NCI-H82 (cell line): Measurements from ENCODE around the gene ACP3.

Experiments
- DNase-seq: peaks from one replicate; lab custom pipeline; 2025; lab: John Stamatoyannopoulos, UW

The ACP3 gene

DNA sequence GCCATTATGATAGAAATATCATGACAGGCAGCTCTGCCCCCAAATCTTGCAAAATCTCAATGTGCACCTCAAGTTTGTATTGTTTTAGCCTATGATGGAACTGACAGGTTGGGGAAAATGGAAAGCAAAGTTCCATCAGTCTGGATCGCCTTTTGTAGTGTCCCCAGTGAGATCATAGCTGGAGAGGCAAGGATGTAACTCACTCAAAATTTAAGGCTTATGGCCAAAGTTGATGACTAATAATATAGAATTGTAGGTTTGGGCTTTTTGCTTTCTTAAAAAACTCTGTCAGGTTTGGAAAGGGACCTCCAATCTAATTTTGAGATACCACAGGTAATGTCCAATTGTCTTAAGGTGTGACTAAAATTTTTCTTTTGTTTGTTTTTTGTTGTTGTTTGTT, 1.4 kb upstream of the ACP3 start:
- no peak for DNase-seq

DNA sequence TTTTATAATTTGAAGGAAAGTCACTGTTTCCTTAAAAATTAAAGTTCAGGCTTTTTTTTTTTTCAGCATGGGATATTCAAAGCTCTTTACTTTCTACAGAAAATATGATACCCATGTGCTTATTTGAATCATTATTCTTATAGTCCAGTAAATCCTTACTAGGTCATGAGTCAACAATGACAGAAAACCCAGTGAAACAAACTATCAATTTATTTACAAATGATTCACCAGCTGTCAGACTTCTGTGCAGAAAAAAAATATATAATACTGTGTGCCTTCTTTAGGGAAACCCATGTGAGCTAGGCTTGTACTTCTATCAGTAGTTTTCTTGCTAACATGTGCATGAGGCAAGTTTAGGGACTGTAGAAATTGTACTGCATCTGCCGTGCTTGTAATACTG, 1.2 kb downstream of the ACP3 start:
- DNase-seq: peak; percentile 38

DNA sequence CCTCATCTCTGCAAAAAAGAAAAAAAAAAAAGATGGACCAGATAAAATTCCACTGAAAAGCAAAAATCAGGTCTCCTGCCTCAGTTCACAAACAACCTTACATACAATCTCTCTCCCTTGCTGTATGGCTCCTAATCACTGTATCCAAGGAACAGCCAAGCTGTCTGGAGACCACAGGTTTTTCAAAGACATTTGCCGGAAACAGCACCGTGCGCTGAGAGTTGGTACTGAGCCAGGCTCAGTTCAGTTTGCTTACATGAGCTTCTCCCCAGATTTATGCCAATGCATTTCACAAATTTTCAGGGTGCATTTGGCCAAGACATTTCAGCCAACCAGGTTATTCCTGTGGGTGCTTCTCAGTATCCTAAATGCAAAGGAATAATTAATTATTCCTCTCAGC, 4.1 kb downstream of the ACP3 start:
- DNase-seq: no peak

GRCh38 chr3:132325103-132325606, 7.9 kb downstream of the ACP3 start:
- DNase-seq: no peak

GRCh38 chr3:132325634-132326033, 8.4 kb downstream of the ACP3 start:
- DNase-seq: no peak

DNA sequence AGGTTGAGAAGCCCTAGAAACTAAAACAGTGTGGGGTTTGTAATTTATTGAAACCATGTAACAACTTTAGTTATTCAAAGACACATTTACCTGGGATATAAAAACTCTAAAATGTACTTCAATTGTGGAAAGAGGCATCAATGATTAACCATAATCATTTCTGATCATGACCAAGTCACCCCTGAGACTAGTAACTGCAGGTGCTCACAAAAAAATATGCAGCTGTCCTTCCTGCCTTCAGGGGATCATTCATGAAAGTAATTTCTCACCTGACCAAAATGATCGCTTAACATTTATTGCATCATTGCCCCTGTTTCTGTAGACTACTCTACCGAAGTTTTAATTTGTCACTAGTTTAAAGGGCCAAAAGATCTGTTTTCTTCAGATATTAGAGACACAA, 9.0 kb downstream of the ACP3 start:
- no peak for DNase-seq

GRCh38 chr3:132332082-132332481, 14.9 kb downstream of the ACP3 start:
- DNase-seq: no peak

GRCh38 chr3:132332508-132332907, 15.3 kb downstream of the ACP3 start:
- DNase-seq: no peak

GRCh38 chr3:132341746-132342145, 24.5 kb downstream of the ACP3 start:
- no peak for DNase-seq

DNA sequence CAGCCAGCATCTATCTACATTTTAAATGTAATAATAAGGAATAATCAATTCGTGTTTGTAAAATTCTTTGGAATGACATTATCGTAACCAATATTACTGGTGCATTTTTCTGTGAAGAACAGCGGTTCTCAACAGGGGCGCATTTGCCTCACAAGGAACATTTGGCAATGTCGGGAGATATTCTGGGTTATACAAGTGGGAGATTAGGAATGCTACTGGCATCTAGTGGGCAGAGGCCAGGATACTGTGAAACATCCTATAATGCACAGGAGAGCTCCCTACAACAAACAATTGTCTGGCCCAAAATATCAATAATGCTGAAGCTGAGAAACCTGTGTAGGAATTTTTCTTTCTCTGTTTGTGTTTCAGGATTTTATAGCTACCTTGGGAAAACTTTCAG, 25.0 kb downstream of the ACP3 start:
- DNase-seq: peak; percentile 33

- no peak for DNase-seq
Measured at GRCh38 chr3:132342610-132343009, 25.4 kb downstream of the ACP3 start.

DNA sequence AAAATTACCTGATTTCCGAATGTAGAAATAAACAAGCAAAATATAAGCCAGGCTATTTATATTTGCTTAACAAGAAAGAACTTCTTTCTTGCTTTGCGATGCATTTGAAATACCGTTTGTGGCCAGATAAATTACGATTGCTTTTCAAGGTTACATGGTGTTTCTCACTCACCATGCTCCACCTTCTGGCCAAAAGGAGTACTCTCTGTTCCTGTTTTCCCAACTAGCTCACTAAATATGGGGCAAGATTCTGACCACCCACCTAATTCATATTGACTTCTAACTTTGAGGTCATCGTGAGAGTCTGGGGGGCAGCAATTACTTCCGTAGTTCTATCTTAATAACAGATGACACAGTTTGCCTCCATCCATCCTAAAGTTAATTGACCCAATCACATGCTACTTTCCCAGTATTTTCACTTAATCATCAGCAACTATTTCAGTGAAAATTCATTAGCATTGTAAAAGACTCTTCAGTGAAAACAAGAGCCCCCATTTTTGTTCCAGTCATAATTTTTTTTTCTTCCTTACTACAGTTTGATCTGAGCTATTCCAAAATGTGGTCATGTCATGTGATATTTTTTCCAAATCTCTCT, 25.9 kb downstream of the ACP3 start:
- peak; percentile 78 for DNase-seq

DNA sequence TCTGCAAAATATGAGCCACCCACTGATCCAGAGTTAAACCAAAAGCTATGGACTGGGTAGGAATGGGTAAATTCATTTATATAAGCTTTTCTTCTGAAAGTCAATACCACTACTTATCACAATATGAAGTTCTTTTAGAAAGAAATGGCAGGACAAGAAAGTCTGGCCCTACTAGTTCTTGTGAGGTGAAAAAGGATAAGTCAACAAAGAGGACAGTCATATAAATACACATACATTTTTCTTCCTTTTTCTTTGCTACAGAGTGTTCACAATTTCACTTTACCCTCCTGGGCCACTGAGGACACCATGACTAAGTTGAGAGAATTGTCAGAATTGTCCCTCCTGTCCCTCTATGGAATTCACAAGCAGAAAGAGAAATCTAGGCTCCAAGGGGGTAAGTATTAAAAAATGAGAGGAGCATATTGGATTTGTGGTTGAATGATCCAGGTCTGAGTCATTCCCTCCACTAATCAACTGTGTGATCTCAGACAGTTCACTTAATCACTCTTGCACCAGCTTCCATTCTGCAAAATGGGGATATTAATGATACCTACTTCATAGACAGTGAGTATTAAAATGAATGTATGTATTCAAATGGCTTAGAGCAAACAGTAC, 27.6 kb downstream of the ACP3 start:
- no peak for DNase-seq

- DNase-seq: no peak
Measured at GRCh38 chr3:132346841-132347736, 29.9 kb downstream of the ACP3 start.

DNA sequence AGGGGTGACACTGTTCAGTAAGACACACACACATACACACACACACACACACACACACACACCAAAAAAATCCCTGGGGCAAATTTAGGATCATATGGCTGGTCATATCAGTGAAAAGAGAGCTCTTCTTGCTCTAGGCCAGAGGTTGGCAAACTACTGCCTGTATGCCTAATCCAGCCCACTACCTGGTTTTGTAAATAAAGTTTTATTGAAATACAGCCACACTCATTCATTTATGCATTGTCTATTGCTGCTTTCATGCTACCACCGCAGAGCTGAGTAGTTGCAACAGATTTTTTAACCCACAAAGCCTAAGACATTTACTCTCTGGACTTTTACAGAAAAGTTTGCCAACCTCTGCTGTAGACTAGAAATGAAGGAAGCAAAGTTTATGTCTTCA, 30.6 kb downstream of the ACP3 start:
- no peak for DNase-seq

DNA sequence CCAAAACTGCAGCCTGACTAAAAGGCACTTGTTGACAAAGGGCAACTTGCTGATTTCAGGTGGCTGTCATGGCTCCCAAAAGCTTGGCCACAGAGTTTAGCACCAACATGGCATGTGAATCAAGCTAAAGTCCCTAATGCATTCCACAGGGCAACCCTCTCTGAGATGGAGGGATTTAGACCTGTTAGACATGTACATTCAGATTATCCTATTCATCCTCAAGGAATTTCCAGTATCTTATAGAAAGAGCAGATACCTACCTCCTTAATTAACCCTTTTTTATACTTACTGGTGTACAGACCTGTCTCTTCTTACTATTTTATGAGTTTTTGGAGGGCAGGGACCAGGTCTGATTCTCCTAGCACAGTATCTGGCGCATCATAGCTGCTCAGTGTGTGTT, 31.3 kb downstream of the ACP3 start:
- DNase-seq: no peak

GRCh38 chr3:132350814-132351213, 33.6 kb downstream of the ACP3 start:
- no peak for DNase-seq

DNA sequence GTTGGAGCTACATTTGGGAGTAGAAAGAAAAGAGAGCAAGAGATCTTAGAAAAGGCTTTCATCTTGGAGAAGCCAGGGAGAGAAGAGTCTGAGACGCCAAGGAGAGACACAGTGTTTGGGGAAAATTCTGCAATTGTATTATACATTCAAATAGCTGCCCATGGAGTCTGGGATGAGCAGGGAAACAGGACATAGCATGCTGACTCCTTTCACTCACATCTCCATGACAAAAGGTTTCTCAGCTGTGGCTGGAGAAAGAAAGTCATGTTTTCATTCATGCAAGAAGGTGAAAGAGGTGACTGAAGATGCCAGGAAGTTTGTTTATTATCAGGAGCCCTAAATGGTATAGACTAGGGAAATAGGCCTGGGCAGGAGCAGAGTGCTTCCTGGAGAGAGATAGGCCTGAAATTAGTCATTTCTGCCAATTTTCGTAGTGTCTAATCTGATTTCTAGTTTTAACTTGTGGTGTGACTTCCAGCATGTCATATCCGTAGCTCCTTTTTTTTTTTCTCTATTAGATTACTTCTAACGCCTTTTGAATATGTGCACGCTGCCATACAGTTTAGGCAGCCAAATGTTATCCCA, 34.1 kb downstream of the ACP3 start:
- DNase-seq: no peak

GRCh38 chr3:132352556-132353143, 35.4 kb downstream of the ACP3 start:
- DNase-seq: peak; percentile 89

DNA sequence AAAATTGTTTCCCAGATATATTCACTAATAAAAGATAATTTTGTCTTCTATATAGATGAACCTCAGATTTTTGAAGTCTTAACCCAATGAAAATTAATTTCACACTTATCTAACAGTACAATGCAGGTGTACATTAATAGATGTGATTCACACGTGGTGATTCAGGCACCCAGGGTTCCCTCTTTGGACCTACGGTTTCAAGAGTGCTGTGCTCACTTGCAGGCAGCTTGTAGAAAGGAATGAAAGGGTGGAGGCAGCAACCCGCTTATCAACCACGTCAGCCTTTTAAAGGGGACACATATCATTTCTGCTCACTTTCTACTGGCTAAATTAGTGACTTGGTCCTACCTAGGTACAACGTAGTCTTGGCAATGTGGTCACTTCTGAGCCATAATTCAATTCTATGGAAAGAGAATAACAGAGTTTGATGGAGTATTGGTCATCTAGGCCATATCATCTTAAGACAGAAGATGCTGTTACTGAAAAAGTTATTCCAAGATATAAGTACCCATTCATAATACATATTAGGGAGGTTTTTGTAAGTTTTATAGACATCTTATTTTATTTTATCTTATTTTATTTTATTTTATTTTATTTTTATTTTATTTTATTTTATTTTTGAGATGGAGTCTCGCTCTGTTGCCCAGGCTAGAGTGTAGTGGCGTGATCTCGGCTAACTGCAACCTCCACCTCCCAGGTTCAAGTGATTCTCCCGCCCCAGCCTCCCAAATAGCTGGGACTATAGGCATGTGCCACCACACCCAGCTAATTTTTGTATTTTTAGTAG, 37.9 kb downstream of the ACP3 start:
- DNase-seq: no peak

GRCh38 chr3:132356568-132356967, 39.4 kb downstream of the ACP3 start:
- no peak for DNase-seq
